ENCODE data around the gene GRID1.
"Not testable (repeated sequence)": the region's sequence is repeated elsewhere in the genome, so short reads cannot be mapped to it uniquely, and the experiment has no call there.

GRID1 gene

DNA sequence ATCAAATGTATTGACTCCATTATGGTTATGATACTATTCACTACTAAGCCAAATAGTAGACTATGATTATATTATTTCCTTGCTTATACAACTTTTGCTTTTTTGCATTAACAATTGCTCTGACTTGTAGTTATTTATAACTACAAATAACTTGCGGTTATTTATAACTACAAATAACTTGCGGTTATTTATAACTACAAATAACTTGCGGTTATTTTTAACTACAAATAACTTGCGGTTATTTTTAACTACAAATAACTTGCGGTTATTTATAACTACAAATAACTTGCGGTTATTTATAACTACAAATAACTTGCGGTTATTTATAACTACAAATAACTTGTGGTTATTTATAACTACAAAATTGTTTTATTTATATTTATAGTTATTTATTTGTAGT lies 436.6 kb downstream of the GRID1 start:
- not testable (repeated sequence) for DNase-seq

DNA sequence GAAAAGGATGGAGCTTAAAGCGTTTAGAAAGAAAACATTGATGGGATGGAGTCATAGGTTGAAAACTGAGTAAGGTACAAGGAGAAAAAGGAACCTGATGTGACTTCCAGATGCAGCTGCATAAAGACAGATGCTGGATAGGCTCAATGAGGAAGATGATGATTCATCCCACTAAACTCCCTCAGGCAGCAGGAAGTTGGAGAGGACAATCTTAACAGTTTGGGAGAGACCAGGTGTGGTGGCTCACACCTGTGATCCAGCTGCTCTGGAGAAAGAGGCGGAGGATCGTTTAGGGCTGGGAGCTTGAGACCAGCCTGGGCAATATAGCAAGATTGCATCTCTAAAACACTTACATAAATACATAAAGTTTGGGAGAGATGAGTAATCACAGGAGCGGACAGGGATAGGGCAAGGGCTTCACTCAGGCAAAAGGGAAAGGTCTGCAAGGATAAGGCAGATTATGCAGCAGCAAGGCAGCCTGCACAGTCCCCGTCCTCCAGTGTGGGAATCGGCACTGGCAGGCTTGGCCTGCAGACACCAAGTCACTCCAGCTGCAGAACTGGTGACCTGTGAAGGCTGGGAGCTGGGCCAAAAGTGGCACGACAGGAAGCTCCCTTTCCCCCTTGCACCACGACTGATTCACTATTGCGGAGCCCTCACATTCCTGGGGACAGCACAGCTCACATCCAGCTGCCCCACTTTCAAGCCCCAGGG lies 438.5 kb downstream of the GRID1 start:
- DNase-seq, result no peak

GRCh38 chr10:85926986-85927385 lies 439.6 kb downstream of the GRID1 start:
- DNase-seq, result no peak

- DNase-seq, result no peak
Observed at GRCh38 chr10:85926136-85926535, 440.5 kb downstream of the GRID1 start.

GRCh38 chr10:85925201-85925750 lies 441.3 kb downstream of the GRID1 start:
- DNase-seq, result no peak

GRCh38 chr10:85924382-85925102 lies 442.1 kb downstream of the GRID1 start:
- no peak for DNase-seq

GRCh38 chr10:85922356-85923129 lies 444.1 kb downstream of the GRID1 start:
- no peak for DNase-seq

GRCh38 chr10:85921789-85922188 lies 444.8 kb downstream of the GRID1 start:
- DNase-seq, result no peak

DNA sequence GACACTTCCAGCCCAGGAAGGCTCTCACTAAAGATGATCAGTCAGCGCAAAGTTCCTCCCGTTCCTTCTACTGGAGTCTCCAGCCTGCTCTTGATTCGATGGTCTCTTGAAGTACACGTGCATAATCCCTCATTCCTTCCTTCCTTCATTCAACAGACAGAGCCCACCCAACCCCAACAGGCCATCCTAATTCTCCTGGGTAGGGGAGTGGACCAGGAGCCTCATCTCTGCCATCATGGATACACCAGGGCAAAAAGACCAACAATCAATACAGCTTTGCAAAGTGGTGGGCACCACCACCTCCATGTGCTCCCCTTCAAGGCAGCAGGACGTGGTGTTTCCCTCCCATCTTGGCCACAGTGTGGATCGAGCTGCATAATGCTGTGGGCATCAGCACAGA lies 446.3 kb downstream of the GRID1 start:
- no peak for DNase-seq

DNA sequence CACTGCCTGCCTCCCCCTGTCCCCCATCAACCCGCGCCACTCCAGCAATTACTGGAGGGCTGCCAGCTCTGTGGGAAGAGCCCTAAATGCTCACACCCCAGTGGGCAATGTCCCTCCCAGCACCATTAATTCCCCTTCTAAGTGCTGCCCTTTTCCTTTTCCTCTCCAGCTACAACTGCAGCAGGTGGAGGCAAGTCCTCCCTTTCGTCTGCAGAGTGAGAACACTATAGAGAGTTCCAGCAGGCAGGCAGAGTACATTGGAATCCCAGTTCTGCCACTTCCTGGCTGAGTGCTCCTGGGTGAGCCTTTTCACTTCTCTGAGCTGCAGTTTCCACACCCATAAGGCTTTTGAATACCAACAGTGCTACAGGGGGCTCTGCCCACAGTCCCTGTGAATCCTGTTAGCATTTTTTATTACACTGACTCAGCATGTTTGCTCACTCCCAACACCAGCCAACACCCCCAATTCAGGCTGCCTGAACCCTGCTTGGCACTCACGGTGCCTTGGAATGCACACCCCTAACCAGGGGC lies 447.0 kb downstream of the GRID1 start:
- DNase-seq, result no peak

- no peak for DNase-seq
Observed at GRCh38 chr10:85918371-85918770, 448.2 kb downstream of the GRID1 start.

DNA sequence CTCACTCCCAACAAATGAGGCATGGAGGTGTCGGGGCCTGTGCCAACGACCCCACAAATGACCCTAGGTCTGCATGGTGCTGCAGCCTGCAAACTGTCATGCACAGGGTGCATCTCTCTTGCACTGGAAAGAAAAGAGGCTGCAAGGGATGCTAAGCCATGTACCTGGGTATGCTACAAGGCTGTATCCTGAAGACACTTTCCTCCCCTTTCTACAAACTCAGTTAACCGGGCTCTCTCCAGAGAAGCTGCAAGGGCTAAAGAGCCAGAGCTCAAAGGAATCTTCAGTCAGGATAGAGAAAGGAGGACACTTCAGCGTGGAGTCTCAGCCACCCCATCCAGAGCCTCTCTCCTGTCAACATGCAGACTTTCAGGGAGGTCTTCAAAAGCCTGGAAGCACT lies 449.0 kb downstream of the GRID1 start:
- no peak for DNase-seq

- DNase-seq, result peak in 1 of 2 experiments; percentile 37
Observed at GRCh38 chr10:85916994-85917573, 449.5 kb downstream of the GRID1 start.

- no peak for DNase-seq
Observed at GRCh38 chr10:85916286-85916685, 450.3 kb downstream of the GRID1 start.

DNA sequence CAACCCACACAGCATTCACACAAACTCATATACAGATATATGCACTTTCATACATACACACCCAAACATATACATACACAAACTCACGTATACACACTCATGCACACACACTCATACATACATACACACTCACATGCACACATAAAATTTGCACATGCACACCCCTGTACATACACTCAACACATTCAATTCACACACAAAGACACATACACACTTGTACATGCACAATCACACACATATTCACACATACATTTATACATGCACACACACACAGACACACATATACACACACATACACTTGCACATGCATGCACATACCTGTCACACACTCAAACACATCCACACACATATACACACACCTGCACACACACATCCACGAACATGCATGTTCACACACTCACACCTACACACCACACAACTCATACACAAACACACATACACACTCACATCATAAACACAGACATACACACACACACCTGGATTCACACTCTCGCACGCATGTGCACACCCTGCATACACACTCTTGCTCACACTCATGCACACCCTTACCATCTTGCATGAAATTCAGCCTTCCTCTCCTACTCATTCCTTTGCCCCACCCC lies 451.2 kb downstream of the GRID1 start:
- no peak for DNase-seq

GRCh38 chr10:85914720-85915119 lies 451.9 kb downstream of the GRID1 start:
- DNase-seq, result no peak

DNA sequence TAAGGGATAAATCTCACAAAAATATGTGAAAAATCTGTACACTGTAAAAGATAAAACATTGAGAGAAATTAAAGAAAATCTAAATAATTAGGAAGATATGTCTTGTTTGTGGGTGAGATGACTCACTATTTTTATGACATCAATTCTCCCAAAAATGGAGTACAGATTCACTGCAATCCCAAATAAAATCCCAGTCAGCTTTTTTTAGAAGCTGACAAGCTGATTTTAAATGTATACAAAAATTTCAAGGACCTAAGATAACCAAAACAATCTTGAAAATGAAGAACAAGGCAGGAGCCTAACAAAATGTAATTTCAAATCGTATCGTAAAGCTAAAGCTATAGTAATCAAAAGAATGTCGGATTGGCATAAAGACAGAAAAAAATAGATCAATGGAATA lies 458.1 kb downstream of the GRID1 start:
- no peak for DNase-seq

DNA sequence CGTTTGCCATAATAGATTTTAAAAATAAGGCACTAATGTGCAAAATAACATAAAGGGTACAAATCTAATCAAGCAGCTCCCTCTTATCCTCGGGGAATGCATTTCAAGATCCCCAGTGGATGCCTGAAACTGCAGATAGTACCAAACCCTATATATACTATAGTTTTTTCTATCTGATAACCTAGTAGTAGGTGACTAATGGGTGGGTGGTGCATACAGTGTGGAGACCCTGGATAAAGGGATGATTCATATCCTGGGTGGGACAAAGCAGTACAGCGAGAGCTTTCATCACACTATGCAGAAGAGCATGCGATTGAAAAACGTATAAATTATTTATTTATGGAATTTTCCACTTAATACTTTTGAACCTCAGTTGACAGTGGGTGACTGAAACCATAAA lies 464.5 kb downstream of the GRID1 start:
- DNase-seq, result no peak

DNA sequence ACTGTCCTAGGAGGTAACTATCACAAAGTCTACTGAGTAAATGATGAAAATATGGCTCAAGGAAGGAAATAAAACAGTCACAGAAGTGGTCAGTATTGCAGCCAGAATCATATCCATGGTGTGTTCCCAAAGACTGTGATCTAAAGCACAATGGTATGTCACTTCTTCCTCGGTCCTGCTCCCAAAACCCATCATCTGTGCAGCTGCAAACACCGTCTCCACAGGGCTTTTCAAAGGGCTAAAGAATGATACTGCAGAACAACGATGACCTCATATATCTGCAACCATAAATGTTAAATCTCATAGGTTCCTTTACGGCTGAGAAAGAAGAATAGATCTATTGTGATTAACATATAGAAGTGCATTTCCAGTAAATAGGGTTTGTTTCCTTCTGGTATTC lies 465.0 kb downstream of the GRID1 start:
- DNase-seq, result no peak

- DNase-seq, result no peak
Observed at GRCh38 chr10:85900487-85900886, 466.1 kb downstream of the GRID1 start.

DNA sequence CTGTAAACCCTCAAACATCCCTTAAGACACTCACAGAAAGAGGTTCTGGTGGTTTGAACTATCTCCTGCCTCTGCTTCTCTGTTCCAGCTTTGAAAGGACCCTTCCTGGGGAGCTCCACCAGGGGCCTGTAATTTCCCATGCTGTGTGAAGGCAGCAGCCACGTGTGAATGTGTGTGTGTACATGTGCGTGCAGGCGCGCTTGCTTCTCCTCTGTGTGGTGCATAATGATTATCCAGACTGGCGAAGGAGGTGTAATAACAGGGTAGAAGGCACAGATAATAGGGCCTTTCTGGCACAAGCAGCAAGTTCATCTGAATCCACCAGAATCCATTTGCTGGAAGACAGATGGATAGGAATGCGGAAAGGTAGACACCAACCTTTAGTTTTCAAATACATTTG lies 466.5 kb downstream of the GRID1 start:
- no peak for DNase-seq

DNA sequence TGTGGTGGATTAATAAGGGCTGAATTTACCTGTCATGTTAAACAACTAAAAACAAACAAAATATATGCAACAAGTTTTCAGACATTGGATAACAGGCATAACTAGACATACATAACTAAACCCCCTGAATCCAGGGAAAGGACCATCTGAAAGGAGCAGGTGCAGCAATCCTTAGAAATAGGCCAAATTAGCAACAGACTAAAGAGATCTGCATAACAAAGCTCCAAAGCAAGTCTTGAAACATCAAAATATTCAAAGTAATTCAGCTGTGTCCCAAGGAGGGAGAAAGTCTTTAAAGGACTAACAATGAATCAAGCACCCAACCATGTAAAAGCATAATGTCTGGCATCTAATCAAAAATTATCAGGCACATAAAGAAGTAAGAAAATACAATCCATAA lies 475.1 kb downstream of the GRID1 start:
- no peak for DNase-seq
